GM12892 (cell line): Measurements from ENCODE around the gene GPR156. TPM values are rescaled to one million over a fixed set of nuclear protein-coding genes. Genes with fewer than 3 reads are reported as not detected.
"Not testable (repeated sequence)": the region's sequence is repeated elsewhere in the genome, so short reads cannot be mapped to it uniquely, and the experiment has no call there.

Experiments
- DNase-seq: peaks from one replicate; pipeline ENCODE4 v3.0.0; 2011; ENCODE audit not compliant: insufficient read length
- FAIRE-seq: peaks from 2 replicates; lab custom pipeline; 2011; peaks lifted over from hg19 to GRCh38; lab: Jason Lieb, UNC
- POLR2A ChIP-seq: IDR thresholded peaks from 2 replicates; pipeline ENCODE4 v1.6.1; 2011; ENCODE audit warnings: low read depth, low read length, control low read depth
- POLR2AphosphoS5 ChIP-seq: IDR thresholded peaks from 2 replicates; pipeline ENCODE4 v1.6.1; 2011; ENCODE audit warnings: low read depth, low read length, control low read depth
- TAF1 ChIP-seq: IDR thresholded peaks from 2 replicates; pipeline ENCODE4 v1.6.1; 2011; ENCODE audit warnings: low read depth, mild to moderate bottlenecking, control low read depth, low read length, borderline replicate concordance
- polyA plus RNA-seq: library from polyadenylated mRNA; unstranded; fragments of >200 nt; gene quantifications from one replicate; pipeline ENCODE4 v1.2.1, GENCODE V29; 2012; ENCODE audit warnings: missing spikeins, inconsistent platforms; ENCODE audit not compliant: missing spikeins

The GPR156 gene
- polyA plus RNA-seq: not detected

- DNase-seq (peak; percentile 24), FAIRE-seq (no peak)
- TF ChIP-seq TAF1 (no peak), POLR2AphosphoS5 (no peak), POLR2A (no peak)
These were observed at the start of gene GPR156 for GRCh38 chr3:120284747-120285507. TSS of gene GPR156 (minus strand) at chr3:120285222. CDS start at chr3:120244098, 41,124 bp downstream.

- DNase-seq: no peak
- FAIRE-seq: no peak
- TF ChIP-seq POLR2A: no peak
These were observed 47.6 kb upstream of the GPR156 start for GRCh38 chr3:120332646-120333045.

- FAIRE-seq (no peak), DNase-seq (no peak)
- TF ChIP-seq POLR2AphosphoS5 (no peak), POLR2A (no peak), TAF1 (no peak)
These were observed 46.1 kb upstream of the GPR156 start for GRCh38 chr3:120331076-120331475.

- no peak for FAIRE-seq
- no peak for DNase-seq
These were observed 41.8 kb upstream of the GPR156 start for GRCh38 chr3:120326784-120327183.

GRCh38 chr3:120324190-120324589 is 39.2 kb upstream of the GPR156 start:
- DNase-seq: no peak
- no peak for TF ChIP-seq TAF1
- no peak for TF ChIP-seq POLR2AphosphoS5
- TF ChIP-seq POLR2A: no peak
- no peak for FAIRE-seq

More at GRCh38 chr3:120326784-120327183, 41.8 kb upstream of the GPR156 start:
- no peak for TF ChIP-seq POLR2AphosphoS5

GRCh38 chr3:120323761-120324160 is 38.7 kb upstream of the GPR156 start:
- FAIRE-seq, DNase-seq: not testable (repeated sequence)

- TF ChIP-seq POLR2A: no peak
- no peak for TF ChIP-seq TAF1
- no peak for TF ChIP-seq POLR2AphosphoS5
- DNase-seq: no peak
- FAIRE-seq: no peak
These were observed 27.1 kb upstream of the GPR156 start for GRCh38 chr3:120311863-120312794.

- no peak for FAIRE-seq
- no peak for DNase-seq
- no peak for TF ChIP-seq POLR2A
- no peak for TF ChIP-seq POLR2AphosphoS5
- TF ChIP-seq TAF1: no peak
These were observed 21.8 kb upstream of the GPR156 start for GRCh38 chr3:120306519-120307455.

- no peak for FAIRE-seq
- no peak for TF ChIP-seq POLR2AphosphoS5
- no peak for TF ChIP-seq POLR2A
- no peak for TF ChIP-seq TAF1
- no peak for DNase-seq
These were observed 19.6 kb upstream of the GPR156 start for GRCh38 chr3:120304616-120305015.

- FAIRE-seq (no peak), DNase-seq (no peak)
- TF ChIP-seq POLR2AphosphoS5: no peak
- no peak for TF ChIP-seq POLR2A
- TF ChIP-seq TAF1: no peak
These were observed 17.3 kb upstream of the GPR156 start for GRCh38 chr3:120302361-120302760.

- FAIRE-seq (no peak), DNase-seq (no peak)
- no peak for TF ChIP-seq TAF1
- no peak for TF ChIP-seq POLR2AphosphoS5
- TF ChIP-seq POLR2A: no peak
These were observed 15.9 kb upstream of the GPR156 start for GRCh38 chr3:120300971-120301370.
